CD14-positive monocyte (primary cell): ENCODE measurements around the gene EXTL1. TPM values are rescaled to one million over a fixed set of nuclear protein-coding genes. Genes with fewer than 3 reads are reported as not detected.
A peak's percentile ranks its signal among the peaks of the same experiment; 100 is the strongest.

Source experiments
- DNase-seq, 3 donors: peaks; one replicate each; pipeline ENCODE4 v3.0.0-alpha.2; 2011 to 2022
- H2AFZ ChIP-seq: 2 replicates; pipeline ENCODE4 v1.6.0; 2012; ENCODE audit warnings: mild to moderate bottlenecking, low read depth, low read length, inconsistent platforms; ENCODE audit not compliant: insufficient read depth, poor library complexity, severe bottlenecking
- H3K27ac ChIP-seq, 2 donors: 1 replicate in 1 of 2; 2 replicates in 1 of 2; pipeline ENCODE4 v1.5.1; 2012 to 2013; ENCODE audit warnings: low read length in 2 of 2, control low read depth in 1 of 2, inconsistent platforms in 1 of 2, low read depth in 1 of 2, mild to moderate bottlenecking in 1 of 2
- H3K27me3 ChIP-seq, 2 donors: one replicate each; pipeline versions ENCODE4 v1.6.0 to v1.6.1; 2011 to 2013; ENCODE audit warnings: low read length in 2 of 2; ENCODE audit not compliant: control insufficient read depth in 2 of 2, insufficient read depth in 2 of 2
- H3K36me3 ChIP-seq, 2 donors: replicated peaks in 1 of 2; 1 replicate in 1 of 2; 2 replicates in 1 of 2; pipeline versions ENCODE4 v1.5.1 to v1.6.1; 2012 to 2013; ENCODE audit warnings: low read length in 2 of 2, control low read depth in 1 of 2, inconsistent platforms in 1 of 2, mild to moderate bottlenecking in 1 of 2; ENCODE audit not compliant: insufficient read depth in 2 of 2, control insufficient read depth in 1 of 2
- H3K4me1 ChIP-seq, 2 donors: 1 replicate in 1 of 2; 2 replicates in 1 of 2; pipeline versions ENCODE4 v1.5.1 to v1.6.1; 2012 to 2013; ENCODE audit warnings: low read length in 2 of 2, control low read depth in 1 of 2, inconsistent platforms in 1 of 2, mild to moderate bottlenecking in 1 of 2, moderate library complexity in 1 of 2; ENCODE audit not compliant: insufficient read depth in 2 of 2, control insufficient read depth in 1 of 2
- H3K4me2 ChIP-seq: replicated peaks from 2 replicates; pipeline ENCODE3; 2012; ENCODE audit warnings: low read length, moderate library complexity, mild to moderate bottlenecking; ENCODE audit not compliant: poor library complexity, severe bottlenecking; ENCODE audit errors: extremely low read depth
- H3K4me3 ChIP-seq, 3 experiments: fragments of 200-600 bp in 1 of 3; sonication (generic) in 1 of 3; replicated peaks in 1 of 3; 1 replicate in 2 of 3; 2 replicates in 1 of 3; pipeline ENCODE4 v1.5.1; 2011 to 2013; ENCODE audit warnings: low read length in 3 of 3, mild to moderate bottlenecking in 3 of 3, control low read depth in 2 of 3, low read depth in 2 of 3, inconsistent platforms in 1 of 3, moderate library complexity in 1 of 3
- H3K79me2 ChIP-seq: 2 replicates; pipeline ENCODE4 v1.6.0; 2012; ENCODE audit warnings: mild to moderate bottlenecking, control low read depth, inconsistent platforms, low read length, moderate library complexity; ENCODE audit not compliant: insufficient read depth
- H3K9ac ChIP-seq: 2 replicates; pipeline ENCODE4 v1.6.0; 2017; ENCODE audit warnings: low read length, mild to moderate bottlenecking; ENCODE audit not compliant: insufficient read depth, poor library complexity, severe bottlenecking
- H3K9me3 ChIP-seq, 2 donors: replicated peaks in 1 of 2; 1 replicate in 1 of 2; 2 replicates in 1 of 2; pipeline versions ENCODE4 v1.5.1 to v1.6.1; 2012 to 2013; ENCODE audit warnings: low read length in 2 of 2, control low read depth in 1 of 2; ENCODE audit not compliant: control insufficient read depth in 1 of 2, insufficient read depth in 1 of 2
- H4K20me1 ChIP-seq: 2 replicates; pipeline ENCODE4 v1.6.0; 2012; ENCODE audit warnings: mild to moderate bottlenecking, low read length, control low read depth, moderate library complexity; ENCODE audit not compliant: insufficient read depth
- H3K27ac Mint-ChIP-seq, 7 donors: one replicate each; pipeline ENCODE4 v1.8.0; 2020; ENCODE audit warnings: mild to moderate bottlenecking in 7 of 7, mixed read lengths in 7 of 7, moderate library complexity in 6 of 7, inconsistent platforms in 2 of 7
- H3K27me3 Mint-ChIP-seq, 3 donors: one replicate each; pipeline ENCODE4 v1.8.0; 2021 to 2022; ENCODE audit warnings: low read depth in 3 of 3, mild to moderate bottlenecking in 3 of 3, mixed read lengths in 3 of 3, moderate library complexity in 3 of 3, inconsistent platforms in 1 of 3
- H3K36me3 Mint-ChIP-seq, 2 donors: one replicate each; pipeline ENCODE4 v1.8.0; 2020; ENCODE audit warnings: mixed read lengths in 2 of 2, inconsistent platforms in 1 of 2, mild to moderate bottlenecking in 1 of 2
- H3K4me1 Mint-ChIP-seq: one replicate; pipeline ENCODE4 v1.8.0; 2020; ENCODE audit warnings: mild to moderate bottlenecking, mixed read lengths
- H3K4me3 Mint-ChIP-seq, 2 donors: one replicate each; pipeline ENCODE4 v1.8.0; 2020; ENCODE audit warnings: mild to moderate bottlenecking in 2 of 2, mixed read lengths in 2 of 2, moderate library complexity in 1 of 2
- H3K9me3 Mint-ChIP-seq, 7 donors: one replicate each; pipeline ENCODE4 v1.8.0; 2020 to 2022; ENCODE audit warnings: mixed read lengths in 7 of 7, mild to moderate bottlenecking in 6 of 7, moderate library complexity in 6 of 7, inconsistent platforms in 2 of 7
- CTCF ChIP-seq: fragments of 200-600 bp; IDR thresholded peaks from one replicate; pipeline ENCODE4 v1.8.0; 2022; ENCODE audit warnings: antibody characterized with exemption, mild to moderate bottlenecking
- WGBS: methylation state at CpG from one replicate; pipeline ENCODE4 v1.1.5; 2013; ENCODE audit warnings: missing lambda C conversion rate; ENCODE audit not compliant: insufficient coverage; 5-methylcytosine and 5-hydroxymethylcytosine counted together
- intact Hi-C, 2 donors: fragments of 100-400 bp; cut with micrococcal nuclease; formaldehyde crosslinking; loops; one replicate each; pipeline versions ENCODE4 v1.15.0 to v1.15.1; 2023
- polyA plus RNA-seq, 3 donors: library from polyadenylated mRNA; depleted of rRNA in 1 of 3; unstranded in 2 of 3; stranded (reverse) in 1 of 3; fragments of 300-500 nt in 2 of 3; fragments of >200 nt in 1 of 3; fragmentation: Illumina TruSeq in 2 of 3; gene quantifications; 1 replicate in 2 of 3; 2 replicates in 1 of 3; pipeline ENCODE4 v1.2.3, GENCODE V29; 2012 to 2021

Gene EXTL1
- polyA plus RNA-seq, 3 donors = not detected

GRCh38 chr1:26006710-26007109 lies 14.9 kb upstream of the EXTL1 start:
- Mint-ChIP-seq H3K36me3 (no peaks in the 10 kb centered on the region), H3K4me1 (peaks cover 19% of the 10 kb centered on the region), H3K4me3 (no peak overlapping the region), H3K27me3 (peaks cover 2 to 5% (median 2%) of the 10 kb centered on the region in 3 donors), H3K9me3 (no peaks in the 10 kb centered on the region), H3K27ac (no peak overlapping the region)
- Histone ChIP-seq H2AFZ (no peak overlapping the region), H3K36me3 (no peaks in the 10 kb centered on the region), H3K27me3 (no peaks in the 10 kb centered on the region), H3K79me2 (no peaks in the 10 kb centered on the region), H3K27ac (no peak overlapping the region), H4K20me1 (no peaks in the 10 kb centered on the region), H3K9me3 (no peaks in the 10 kb centered on the region), H3K9ac (no peak overlapping the region), H3K4me3 (no peak overlapping the region), H3K4me2 (no peak overlapping the region), H3K4me1 (peaks cover 15 to 16% of the 10 kb centered on the region in 2 donors)
- DNase-seq = no peak
- intact Hi-C loops = no loop called here
- TF ChIP-seq CTCF = no peak
- WGBS = 97% methylated on average over 16 of the region's 16 CpGs

GRCh38 chr1:26009796-26010447 lies 11.7 kb upstream of the EXTL1 start:
- 100% methylated on average over 4 of the region's 6 CpGs for WGBS
- no peak overlapping the region for H3K4me3 Mint-ChIP-seq
- Histone ChIP-seq H3K9me3 (no peaks in the 10 kb centered on the region), H3K4me1 (peaks cover 18% of the 10 kb centered on the region in 2 donors), H3K9ac (no peak overlapping the region), H3K36me3 (no peaks in the 10 kb centered on the region), H2AFZ (no peak overlapping the region), H3K4me2 (no peak overlapping the region), H4K20me1 (no peaks in the 10 kb centered on the region), H3K79me2 (no peaks in the 10 kb centered on the region), H3K27ac (no peak overlapping the region), H3K4me3 (no peak overlapping the region), H3K27me3 (no peaks in the 10 kb centered on the region)
- peak overlapping the region in 1 of 7 donors; percentile 28 for H3K27ac Mint-ChIP-seq
- DNase-seq = no peak
- TF ChIP-seq CTCF = no peak
- no peaks in the 10 kb centered on the region for H3K36me3 Mint-ChIP-seq
- H3K4me1 Mint-ChIP-seq = peaks cover 15% of the 10 kb centered on the region
- H3K27me3 Mint-ChIP-seq = peaks cover 0 to 2% (median 2%) of the 10 kb centered on the region in 3 donors
- intact Hi-C loops = no loop called here
- peaks cover 0 to 3% (median 0%) of the 10 kb centered on the region in 7 donors for H3K9me3 Mint-ChIP-seq
